Measurements from ENCODE around the gene IFNA4.

IFNA4 gene

DNA sequence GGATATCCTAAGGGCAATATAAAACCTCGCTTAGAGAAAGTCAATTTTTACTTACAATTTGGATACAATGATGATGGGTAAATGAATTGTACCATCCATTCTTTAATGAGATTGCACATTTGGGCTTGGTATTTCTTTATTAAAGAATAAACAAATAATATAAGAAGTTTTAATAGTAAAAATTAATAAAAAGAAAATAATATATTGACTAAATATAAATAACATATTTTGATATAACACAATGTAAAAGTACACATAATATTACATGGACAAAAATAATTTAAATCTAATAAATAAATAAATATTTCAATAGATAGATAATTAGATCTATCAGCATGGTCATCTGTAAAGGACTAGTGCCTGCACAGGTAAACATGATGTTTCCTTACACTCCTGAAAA, 21.9 kb downstream of the IFNA4 start:
- no peak for DNase-seq

DNA sequence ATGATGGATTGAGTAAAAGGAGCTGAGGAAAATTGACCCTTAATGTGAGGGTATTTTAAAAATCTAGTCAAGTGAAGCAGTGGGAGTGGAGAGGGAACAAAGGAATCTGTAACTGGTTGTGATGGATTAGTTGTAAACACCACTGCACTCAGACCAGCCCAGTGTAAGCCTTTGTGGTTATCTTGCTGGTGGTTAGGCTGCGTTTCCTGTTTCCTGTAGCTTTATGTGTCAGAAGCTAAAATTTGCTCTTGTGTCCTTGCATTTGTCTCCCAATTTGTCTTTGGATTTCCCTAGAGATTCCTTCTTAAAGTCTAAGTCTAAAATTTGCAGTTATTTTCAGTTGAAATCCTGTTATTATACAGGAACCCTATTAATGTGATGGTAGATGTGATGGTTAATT, 27.2 kb downstream of the IFNA4 start:
- DNase-seq = peak; percentile 43 to 56

DNA sequence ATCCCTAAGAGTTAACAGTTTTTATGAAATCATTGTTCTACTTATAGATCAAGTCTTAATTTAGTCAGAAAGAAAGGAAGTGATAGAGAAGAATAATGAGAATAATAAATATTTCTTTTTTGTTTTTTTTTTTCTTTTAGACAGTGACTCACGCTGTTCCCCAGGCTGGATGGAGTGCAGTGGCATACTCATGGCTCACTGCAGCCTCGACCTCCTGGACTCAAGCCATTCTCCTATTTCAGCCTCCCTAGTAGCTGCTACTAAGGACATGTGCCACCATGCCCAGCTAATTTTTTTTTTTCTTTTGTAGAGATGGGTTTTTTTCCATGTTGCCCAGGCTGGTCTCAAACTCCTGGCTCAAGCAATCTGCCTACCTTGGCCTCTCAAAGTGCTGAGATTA, 31.9 kb downstream of the IFNA4 start:
- DNase-seq = no peak

DNA sequence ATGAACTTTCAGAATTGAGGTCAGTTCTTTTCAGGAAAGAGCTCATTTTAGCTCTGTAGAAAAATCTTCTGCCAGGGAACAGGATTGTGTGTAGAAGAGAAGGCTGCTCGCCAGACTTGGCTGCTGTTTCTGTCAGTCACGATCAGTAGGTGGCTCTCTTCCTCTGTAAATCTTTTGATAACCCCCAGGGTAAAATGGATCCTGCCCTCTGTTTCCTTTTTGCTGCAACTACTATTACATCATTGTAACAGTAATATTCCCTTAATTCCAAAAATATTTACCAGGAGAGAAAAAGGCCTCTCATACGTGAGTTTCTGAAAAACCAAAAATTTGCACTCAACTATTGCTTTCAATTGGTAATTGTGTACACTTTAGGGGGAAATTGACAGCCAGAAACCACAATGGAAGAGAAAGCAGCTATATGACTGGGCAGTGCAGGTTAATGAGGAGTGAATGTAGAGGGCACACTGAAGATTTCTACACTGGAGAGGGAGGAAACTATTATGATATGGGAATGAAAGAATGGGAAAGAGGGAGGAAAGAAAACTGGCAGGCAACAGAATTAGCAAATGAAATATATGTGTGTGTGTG, 33.3 kb downstream of the IFNA4 start:
- DNase-seq = peak; percentile 44 to 46

DNA sequence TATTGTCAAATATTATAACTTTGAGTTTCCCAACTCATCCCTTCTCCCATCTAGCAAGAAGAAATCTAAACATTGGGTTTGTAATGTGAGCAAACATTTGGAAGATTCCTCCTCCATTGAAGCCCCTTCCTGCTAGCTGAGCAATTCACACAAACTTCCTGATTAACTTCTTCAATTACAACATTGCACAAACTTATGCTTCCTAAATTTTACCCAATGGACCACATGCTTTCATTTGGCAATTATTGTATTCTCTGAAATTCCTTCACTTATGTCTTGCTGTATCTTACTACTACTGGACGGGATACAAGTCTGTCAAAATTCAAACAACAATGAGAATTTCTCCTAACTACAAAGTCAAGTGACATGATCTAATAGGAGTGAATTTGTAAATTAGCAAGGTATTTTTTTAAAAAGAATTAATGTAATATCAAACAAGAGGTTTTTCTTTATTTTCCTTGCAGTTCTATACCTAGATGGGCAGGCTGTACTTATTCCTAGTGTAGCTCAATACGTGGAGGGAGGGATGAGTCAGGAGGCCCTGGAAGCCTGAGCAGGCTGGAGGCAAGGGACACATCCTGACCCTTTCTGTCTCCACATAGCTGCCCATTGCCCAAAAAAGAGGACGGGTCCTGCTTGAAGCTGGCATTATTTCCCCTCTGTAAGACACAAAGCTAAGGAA, 33.9 kb downstream of the IFNA4 start:
- DNase-seq = peak; percentile 56 to 83

DNA sequence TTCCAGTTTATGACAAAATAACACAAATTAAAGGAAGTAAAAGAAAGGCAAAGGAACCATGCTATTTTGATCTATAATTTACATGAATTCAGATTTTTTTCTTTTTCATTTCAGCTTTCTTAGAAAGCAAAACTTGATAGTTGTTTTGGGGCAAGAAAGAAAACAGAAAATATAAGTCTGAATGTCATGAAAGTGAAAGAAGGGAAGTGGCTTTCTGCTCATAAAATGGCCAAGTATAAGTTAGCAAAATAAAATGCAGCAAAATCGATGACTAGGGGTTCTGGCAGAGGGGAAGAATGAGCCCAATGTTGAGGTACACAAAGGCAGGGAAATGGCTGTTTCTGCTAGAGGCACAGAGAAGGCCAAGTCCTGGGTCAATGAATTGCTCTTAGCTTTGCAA, 42.8 kb downstream of the IFNA4 start:
- DNase-seq = peak in 1 of 2 donors; percentile 30

DNA sequence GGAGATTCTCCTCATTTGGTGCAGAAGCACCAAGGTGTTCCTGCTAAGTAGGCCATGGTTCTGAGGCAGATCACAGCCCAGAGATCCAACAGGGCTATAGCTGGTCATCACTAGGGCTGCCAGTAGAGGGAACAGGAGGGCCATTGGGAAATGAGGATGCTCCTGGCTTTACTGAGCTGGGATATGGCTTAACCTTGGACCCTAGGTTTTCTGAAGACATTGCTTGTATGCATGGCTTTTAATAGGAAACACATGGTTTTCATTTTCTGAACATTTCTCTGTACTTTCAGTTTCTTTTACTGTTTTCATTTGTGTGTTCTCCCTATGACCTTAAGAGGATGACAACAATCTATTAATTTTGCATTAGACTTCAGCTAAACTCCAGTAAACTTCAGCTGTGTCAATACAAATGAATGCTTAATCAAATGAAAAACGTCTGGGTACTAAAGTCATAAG, 45.9 kb downstream of the IFNA4 start, which contains the start of gene IFNW1:
Gene IFNW1 (minus strand): TSS at position 406 of the 456 bp plus-strand sequence. CDS start 262 bp downstream, at position 144.
- DNase-seq = no peak

DNA sequence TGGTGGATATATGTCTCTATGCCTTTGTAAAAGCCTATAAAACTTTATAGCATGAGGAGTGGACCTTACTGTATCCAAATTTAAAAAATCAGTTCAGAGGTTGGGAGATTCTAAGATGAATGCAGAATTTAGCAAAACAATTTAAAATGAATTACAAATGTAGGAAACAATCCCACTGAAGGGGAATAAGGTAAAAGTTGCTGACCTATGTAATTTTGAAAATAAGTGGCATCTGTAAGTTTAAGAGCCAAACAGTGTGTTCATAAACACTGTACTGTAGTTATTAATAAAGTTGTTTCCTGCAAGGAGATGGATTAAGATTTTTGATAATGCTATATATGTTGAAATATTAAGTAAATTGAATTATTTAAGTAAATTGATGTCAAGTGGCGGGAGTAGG, 50.4 kb downstream of the IFNA4 start:
- DNase-seq = no peak

All from inflammatory macrophage (primary cell).